Loucy (cell line): ENCODE results near the gene UNC93A.

Experiments used
- CTCF ChIP-seq: fragments of 200-600 bp; sonication (generic); conservative IDR thresholded peaks from 2 replicates; pipeline ENCODE4 v1.5.1; 2014; ENCODE audit warnings: mild to moderate bottlenecking, antibody characterized with exemption, low read length
- EZH2phosphoT487 ChIP-seq: fragments of 200-600 bp; IDR thresholded peaks from 2 replicates; pipeline ENCODE4 v1.6.1; 2018; ENCODE audit warnings: antibody characterized with exemption, mild to moderate bottlenecking, moderate library complexity, borderline replicate concordance

GRCh38 chr6:167299641-167300308, 8.7 kb downstream of the UNC93A start:
- no peak for TF ChIP-seq CTCF
- no peak for TF ChIP-seq EZH2phosphoT487
